Nucleus accumbens (tissue), 56 donors: Measurements from ENCODE around the gene SLC22A23.

Experiments
- DNase-seq, 56 donors: peaks; one replicate each; lab custom pipeline; 2025; lab: John Stamatoyannopoulos, UW

Gene SLC22A23

DNA sequence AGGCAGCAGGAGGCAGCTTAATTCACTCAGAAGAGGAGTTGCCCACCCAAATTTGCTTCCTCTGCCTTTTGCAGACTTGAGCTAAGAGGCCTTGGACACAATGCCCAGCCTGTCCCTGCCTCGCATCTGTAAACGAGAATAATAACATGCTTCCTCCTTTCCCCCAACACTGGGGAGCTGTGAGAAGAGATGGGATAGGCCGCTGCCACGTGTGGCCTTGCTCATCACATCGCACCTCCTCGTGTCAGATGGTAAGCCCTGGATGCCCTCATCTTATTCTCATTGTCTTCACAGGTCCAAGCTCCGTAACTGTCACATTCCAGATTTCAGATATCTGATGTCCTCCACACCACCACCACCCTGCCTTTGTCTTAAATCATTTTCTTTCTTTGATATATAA lies 216.3 kb downstream of the SLC22A23 start:
- no peak for DNase-seq

DNA sequence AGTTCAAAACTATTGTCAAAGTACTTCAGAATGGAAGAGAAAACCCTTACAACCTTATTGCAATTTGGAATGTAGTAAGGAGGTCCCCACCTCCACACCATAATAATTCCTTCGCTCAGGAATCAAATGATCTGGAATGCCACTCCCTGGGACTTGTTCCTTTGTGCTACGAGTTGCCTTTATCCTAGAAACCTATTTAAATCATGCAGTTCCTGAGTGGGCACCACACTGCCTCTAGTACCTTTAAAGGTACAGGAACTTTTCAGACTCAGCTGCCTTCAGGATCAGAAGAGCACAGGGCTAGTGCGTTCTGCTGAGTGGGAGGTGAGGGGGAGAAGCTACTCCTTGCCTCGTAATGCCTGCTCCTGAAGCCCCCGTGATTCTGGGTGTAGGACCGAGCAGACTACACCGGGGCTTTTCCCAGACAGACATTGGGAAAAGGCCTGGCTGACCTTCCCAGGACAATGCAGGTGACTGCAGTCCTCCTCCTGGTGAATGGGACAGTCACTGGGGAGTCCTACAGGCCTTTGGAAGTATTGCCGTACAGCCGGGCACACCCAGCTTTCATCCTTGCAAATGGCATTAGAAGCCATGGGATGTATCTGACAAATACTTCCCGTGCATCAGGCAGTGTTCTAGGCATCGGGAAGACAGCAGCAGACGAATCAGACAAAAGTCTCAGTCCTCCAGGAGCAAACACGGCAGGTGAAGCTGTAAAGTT lies 217.6 kb downstream of the SLC22A23 start:
- DNase-seq = peak in 6 of 56 donors; percentile 15 to 57 (median 34)

GRCh38 chr6:3237761-3238662 lies 218.8 kb downstream of the SLC22A23 start:
- no peak for DNase-seq

- no peak for DNase-seq
Observed at GRCh38 chr6:3236005-3236404, 220.8 kb downstream of the SLC22A23 start.

GRCh38 chr6:3235486-3235885 lies 221.4 kb downstream of the SLC22A23 start:
- DNase-seq = no peak

GRCh38 chr6:3233904-3234303 lies 222.9 kb downstream of the SLC22A23 start:
- no peak for DNase-seq

- DNase-seq = no peak
Observed at GRCh38 chr6:3233321-3233720, 223.5 kb downstream of the SLC22A23 start.

- peak in 4 of 56 donors; percentile 51 to 73 (median 62) for DNase-seq
Observed at GRCh38 chr6:3232017-3232945, 224.6 kb downstream of the SLC22A23 start.

GRCh38 chr6:3231247-3232016 lies 225.4 kb downstream of the SLC22A23 start:
- DNase-seq = peak in 54 of 56 donors; percentile 33 to 92 (median 69)

DNA sequence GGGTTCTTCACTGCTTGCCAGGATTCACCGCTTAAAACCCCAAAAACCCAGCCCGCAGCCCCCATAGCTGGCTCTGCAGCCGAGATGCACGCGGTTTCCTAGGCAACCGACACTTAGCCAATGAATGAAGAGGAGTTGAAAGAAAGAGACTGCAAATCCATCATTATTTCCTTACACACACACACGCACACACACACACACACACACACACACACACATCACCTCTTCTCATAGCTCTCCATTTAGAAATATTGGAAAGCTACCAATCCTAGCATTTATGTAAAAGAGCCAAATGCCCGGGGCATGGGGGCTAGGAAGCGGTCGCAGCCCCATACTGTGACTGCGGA lies 226.0 kb downstream of the SLC22A23 start:
- peak in 42 of 56 donors; percentile 31 to 87 (median 64) for DNase-seq

DNA sequence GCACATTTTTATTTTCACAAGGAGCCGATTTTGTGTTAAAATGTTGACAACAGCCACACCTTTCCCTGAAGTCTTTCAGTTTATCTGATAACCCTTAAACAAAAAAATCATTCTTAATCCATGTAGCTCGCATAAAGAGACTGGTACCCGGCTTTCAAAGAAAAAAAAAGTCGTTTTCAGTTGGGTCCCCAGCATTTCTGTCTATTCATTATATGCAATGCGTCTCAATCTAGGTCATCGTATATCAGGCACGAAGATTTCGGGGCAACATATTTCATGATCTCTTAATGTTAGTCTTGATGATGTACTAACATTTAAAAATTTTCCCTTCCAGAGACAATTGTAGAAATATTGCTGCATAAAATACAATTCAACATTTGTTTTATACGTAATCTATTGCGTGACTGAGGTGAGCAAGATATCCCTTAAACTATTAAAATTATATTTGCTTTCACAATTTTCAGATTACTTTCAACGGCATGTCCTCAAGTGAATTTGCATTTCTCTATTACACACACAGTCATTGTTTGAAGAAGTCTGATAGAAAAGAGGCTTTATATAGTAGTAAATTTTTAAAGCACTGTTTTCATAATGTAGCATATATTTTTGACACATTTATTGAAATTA lies 226.5 kb downstream of the SLC22A23 start:
- DNase-seq = no peak

- DNase-seq = peak in 31 of 56 donors; percentile 21 to 70 (median 40)
Observed at GRCh38 chr6:3229566-3230178, 227.2 kb downstream of the SLC22A23 start.

- peak in 20 of 56 donors; percentile 25 to 69 (median 46) for DNase-seq
Observed at GRCh38 chr6:3228771-3229565, 227.9 kb downstream of the SLC22A23 start.

DNA sequence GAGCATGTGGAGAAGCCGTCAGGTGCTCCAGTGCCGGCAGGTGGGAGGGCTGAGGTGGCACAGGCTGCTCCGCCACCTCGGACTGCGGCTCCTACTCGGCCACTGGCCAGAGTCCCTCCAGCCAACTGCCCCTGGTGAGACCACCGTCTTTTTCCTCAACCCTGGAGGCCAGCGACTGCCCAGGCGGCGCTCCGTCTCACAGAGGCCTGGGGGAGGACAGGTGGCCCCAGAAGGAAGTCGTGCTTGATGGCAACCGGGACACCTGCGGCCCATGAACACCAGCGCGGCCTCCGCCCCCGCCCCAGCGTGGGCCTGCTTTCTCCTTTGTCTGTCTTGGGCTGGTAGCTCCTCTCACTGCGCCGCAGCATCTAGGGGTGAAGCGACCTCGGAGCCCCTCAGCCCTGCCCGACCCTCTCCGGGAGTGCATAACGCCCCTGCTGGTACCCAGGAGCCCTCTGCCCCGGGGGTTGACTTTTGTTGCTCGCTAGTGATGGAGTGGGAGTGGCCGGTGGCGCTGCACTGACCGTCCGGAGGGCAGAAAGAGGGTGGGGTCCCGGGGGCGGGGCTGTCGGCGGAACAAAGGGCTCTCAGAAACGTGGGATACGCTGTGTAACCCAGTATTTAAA lies 228.7 kb downstream of the SLC22A23 start:
- DNase-seq = peak in 14 of 56 donors; percentile 26 to 62 (median 48)

GRCh38 chr6:3227363-3228045 lies 229.3 kb downstream of the SLC22A23 start, which contains the start of gene TUBB2B:
TUBB2B (minus strand) TSS chr6:3227653; CDS start chr6:3227543, 110 bp downstream.
- DNase-seq = peak in 45 of 56 donors; percentile 31 to 81 (median 59)

GRCh38 chr6:3226481-3227362 lies 230.1 kb downstream of the SLC22A23 start:
- peak in 24 of 56 donors; percentile 24 to 69 (median 42) for DNase-seq
